ENCODE data around the gene SEC61A1. TPM values are rescaled to one million over a fixed set of nuclear protein-coding genes. Genes with fewer than 3 reads are reported as not detected.

SEC61A1 gene
- total RNA-seq, 1 donor from 2014 or later = 92.8 TPM

GRCh38 chr3:128009952-128010846, 42.0 kb upstream of the SEC61A1 start:
- Histone ChIP-seq H3K27ac (no peak overlapping the region), H3K27me3 (no peaks in the 10 kb centered on the region), H3K4me3 (no peak overlapping the region), H3K4me1 (peaks cover 20% of the 10 kb centered on the region), H3K9me3 (no peaks in the 10 kb centered on the region), H3K36me3 (no peaks in the 10 kb centered on the region)
- intact Hi-C loops (cut with DNase I) = no loop called here
- no peak for TF ChIP-seq POLR2AphosphoS5 (IDR thresholded peaks at IDR 0.05; ENCODE audit: insufficient read depth in 1 of 2, low read depth in 1 of 2)
- no peak for TF ChIP-seq CTCF (IDR thresholded peaks at IDR 0.05)
- no peak for TF ChIP-seq POLR2A (IDR thresholded peaks at IDR 0.05)
- no peak for DNase-seq (ENCODE audit: extremely low spot score in 2 of 2)

- no peak for DNase-seq (ENCODE audit: extremely low spot score in 2 of 2)
- no peak overlapping the region for H3K4me3 ChIP-seq
- TF ChIP-seq POLR2A (IDR thresholded peaks at IDR 0.05) (no peak), CTCF (IDR thresholded peaks at IDR 0.05) (no peak), POLR2AphosphoS5 (IDR thresholded peaks at IDR 0.05; ENCODE audit: insufficient read depth in 1 of 2, low read depth in 1 of 2) (no peak)
- no peak overlapping the region for H3K27ac ChIP-seq
- no peaks in the 10 kb centered on the region for H3K27me3 ChIP-seq
- intact Hi-C loops (cut with DNase I) = no loop called here
- no peaks in the 10 kb centered on the region for H3K36me3 ChIP-seq
- no peaks in the 10 kb centered on the region for H3K9me3 ChIP-seq
- peaks cover 19% of the 10 kb centered on the region for H3K4me1 ChIP-seq
Observed at GRCh38 chr3:128011140-128011539, 41.1 kb upstream of the SEC61A1 start.

GRCh38 chr3:128012050-128012449, 40.2 kb upstream of the SEC61A1 start:
- TF ChIP-seq CTCF (IDR thresholded peaks at IDR 0.05) = no peak
- TF ChIP-seq POLR2A (IDR thresholded peaks at IDR 0.05) = no peak
- no peak for TF ChIP-seq POLR2AphosphoS5 (IDR thresholded peaks at IDR 0.05; ENCODE audit: insufficient read depth in 1 of 2, low read depth in 1 of 2)
- intact Hi-C loops (cut with DNase I) = no loop called here

GRCh38 chr3:128014548-128014947, 37.7 kb upstream of the SEC61A1 start:
- no peak for DNase-seq (ENCODE audit: extremely low spot score in 2 of 2)
- no peaks in the 10 kb centered on the region for H3K9me3 ChIP-seq
- no peaks in the 10 kb centered on the region for H3K36me3 ChIP-seq
- no peaks in the 10 kb centered on the region for H3K27me3 ChIP-seq
- intact Hi-C loops (cut with DNase I) = no loop called here
- H3K4me3 ChIP-seq = no peak overlapping the region
- H3K27ac ChIP-seq = no peak overlapping the region
- H3K4me1 ChIP-seq = peaks cover 9% of the 10 kb centered on the region
- TF ChIP-seq POLR2A (IDR thresholded peaks at IDR 0.05) (no peak), POLR2AphosphoS5 (IDR thresholded peaks at IDR 0.05; ENCODE audit: insufficient read depth in 1 of 2, low read depth in 1 of 2) (no peak), CTCF (IDR thresholded peaks at IDR 0.05) (no peak)

More at GRCh38 chr3:128012050-128012449, 40.2 kb upstream of the SEC61A1 start:
- H3K4me1 ChIP-seq = peaks cover 10% of the 10 kb centered on the region
- H3K9me3 ChIP-seq = no peaks in the 10 kb centered on the region
- H3K36me3 ChIP-seq = no peaks in the 10 kb centered on the region
- DNase-seq (ENCODE audit: extremely low spot score in 2 of 2) = no peak
- H3K27ac ChIP-seq = no peak overlapping the region
- no peak overlapping the region for H3K4me3 ChIP-seq
- H3K27me3 ChIP-seq = no peaks in the 10 kb centered on the region

GRCh38 chr3:128016502-128016901, 35.7 kb upstream of the SEC61A1 start:
- Histone ChIP-seq H3K4me3 (no peak overlapping the region), H3K36me3 (no peaks in the 10 kb centered on the region), H3K9me3 (no peaks in the 10 kb centered on the region), H3K27ac (no peak overlapping the region), H3K27me3 (no peaks in the 10 kb centered on the region), H3K4me1 (peaks cover 3% of the 10 kb centered on the region)
- DNase-seq (ENCODE audit: extremely low spot score in 2 of 2) = no peak
- intact Hi-C loops (cut with DNase I) = no loop called here
- TF ChIP-seq CTCF (IDR thresholded peaks at IDR 0.05) (no peak), POLR2A (IDR thresholded peaks at IDR 0.05) (no peak), POLR2AphosphoS5 (IDR thresholded peaks at IDR 0.05; ENCODE audit: insufficient read depth in 1 of 2, low read depth in 1 of 2) (no peak)

Measured in vagina (tissue), 2 donors.